Measurements from ENCODE around the gene PCBD2.

DNA sequence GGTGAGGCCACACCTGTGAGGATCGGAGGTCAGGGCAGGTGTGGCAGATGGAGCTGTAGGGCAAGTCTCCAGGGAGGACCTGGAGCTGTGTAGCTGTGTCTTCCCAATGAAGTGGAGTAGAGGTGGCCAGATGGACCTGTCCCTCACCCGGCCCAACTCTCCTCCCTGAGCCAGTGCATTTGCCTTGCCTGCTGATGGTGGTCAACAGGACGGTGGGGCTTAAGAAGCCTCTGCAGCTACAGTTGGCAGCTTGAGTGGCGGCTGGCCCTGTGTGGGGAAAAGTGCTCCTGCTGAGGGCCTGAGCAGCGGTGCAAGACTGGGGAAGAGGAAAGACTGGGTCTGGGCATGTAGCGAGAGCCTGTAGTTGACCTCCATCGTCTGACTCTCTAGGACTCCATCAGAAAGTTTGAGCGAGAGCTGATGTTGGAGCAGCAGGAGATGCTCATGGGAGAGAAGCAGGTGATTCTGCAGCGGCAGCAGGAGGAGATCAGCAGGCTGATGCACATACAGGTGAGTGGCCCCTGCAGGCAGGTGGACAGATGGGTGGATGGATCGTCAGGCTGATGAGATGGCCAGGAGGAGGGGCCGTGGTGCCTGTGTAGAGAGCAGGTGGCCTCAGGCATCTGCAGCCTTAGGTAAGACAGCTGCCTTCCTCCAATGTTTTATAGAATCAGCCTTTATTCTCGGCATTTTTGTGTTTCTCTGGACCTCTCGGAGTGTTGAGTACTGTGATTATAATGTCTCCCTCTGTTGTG lies 104.2 kb downstream of the PCBD2 start:
- TF ChIP-seq, protein P1, sequence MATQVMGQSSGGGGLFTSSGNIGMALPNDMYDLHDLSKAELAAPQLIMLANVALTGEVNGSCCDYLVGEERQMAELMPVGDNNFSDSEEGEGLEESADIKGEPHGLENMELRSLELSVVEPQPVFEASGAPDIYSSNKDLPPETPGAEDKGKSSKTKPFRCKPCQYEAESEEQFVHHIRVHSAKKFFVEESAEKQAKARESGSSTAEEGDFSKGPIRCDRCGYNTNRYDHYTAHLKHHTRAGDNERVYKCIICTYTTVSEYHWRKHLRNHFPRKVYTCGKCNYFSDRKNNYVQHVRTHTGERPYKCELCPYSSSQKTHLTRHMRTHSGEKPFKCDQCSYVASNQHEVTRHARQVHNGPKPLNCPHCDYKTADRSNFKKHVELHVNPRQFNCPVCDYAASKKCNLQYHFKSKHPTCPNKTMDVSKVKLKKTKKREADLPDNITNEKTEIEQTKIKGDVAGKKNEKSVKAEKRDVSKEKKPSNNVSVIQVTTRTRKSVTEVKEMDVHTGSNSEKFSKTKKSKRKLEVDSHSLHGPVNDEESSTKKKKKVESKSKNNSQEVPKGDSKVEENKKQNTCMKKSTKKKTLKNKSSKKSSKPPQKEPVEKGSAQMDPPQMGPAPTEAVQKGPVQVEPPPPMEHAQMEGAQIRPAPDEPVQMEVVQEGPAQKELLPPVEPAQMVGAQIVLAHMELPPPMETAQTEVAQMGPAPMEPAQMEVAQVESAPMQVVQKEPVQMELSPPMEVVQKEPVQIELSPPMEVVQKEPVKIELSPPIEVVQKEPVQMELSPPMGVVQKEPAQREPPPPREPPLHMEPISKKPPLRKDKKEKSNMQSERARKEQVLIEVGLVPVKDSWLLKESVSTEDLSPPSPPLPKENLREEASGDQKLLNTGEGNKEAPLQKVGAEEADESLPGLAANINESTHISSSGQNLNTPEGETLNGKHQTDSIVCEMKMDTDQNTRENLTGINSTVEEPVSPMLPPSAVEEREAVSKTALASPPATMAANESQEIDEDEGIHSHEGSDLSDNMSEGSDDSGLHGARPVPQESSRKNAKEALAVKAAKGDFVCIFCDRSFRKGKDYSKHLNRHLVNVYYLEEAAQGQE (IDR thresholded peaks at IDR 0.05; ENCODE audit: insufficient read depth in 1 of 2, low read depth in 2 of 2, low read length in 2 of 2), result no peak
- TF ChIP-seq TAF1 (IDR thresholded peaks at IDR 0.05; ENCODE audit: borderline replicate concordance, insufficient read depth, low read length), result no peak
- no peak for TF ChIP-seq POLR2AphosphoS5 (IDR thresholded peaks at IDR 0.05; ENCODE audit: low read depth, low read length)
- TF ChIP-seq SIN3A (IDR thresholded peaks at IDR 0.05; ENCODE audit: borderline replicate concordance, insufficient read depth, low read length), result no peak
- TF ChIP-seq FOXP2 (optimal IDR thresholded peaks at IDR 0.05; ENCODE audit: borderline replicate concordance, extremely low read depth, extremely low read length, insufficient read depth), result no peak

Measured in PFSK-1 (cell line).